GM13976 (cell line): Measurements from ENCODE around the gene ATP6AP1.

Source experiments
- DNase-seq: peaks from one replicate; pipeline ENCODE4 v3.0.0; 2012; ENCODE audit warnings: low spot score
- CTCF ChIP-seq: IDR thresholded peaks from 2 replicates; pipeline ENCODE4 v1.5.1; 2012; ENCODE audit warnings: borderline replicate concordance, mild to moderate bottlenecking; ENCODE audit not compliant: insufficient read depth; ENCODE audit errors: extremely low read depth, missing control alignments, control extremely low read depth
- in situ Hi-C: fragments of 300-500 bp; cut with MboI; formaldehyde crosslinking; loops from one replicate; pipeline ENCODE4 v1.12.0; 2022; ENCODE audit warnings: low sequenced_read_pairs, mixed read lengths, inconsistent platforms; ENCODE audit not compliant: unreplicated experiment

Gene ATP6AP1

GRCh38 chrX:154466907-154467306, 38.4 kb downstream of the ATP6AP1 start:
- TF ChIP-seq CTCF = no peak
- DNase-seq = no peak
- in situ Hi-C loops = no loop called here

- no peak for TF ChIP-seq CTCF
- in situ Hi-C loops = no loop called here
- no peak for DNase-seq
These were observed 39.1 kb downstream of the ATP6AP1 start for GRCh38 chrX:154467556-154467955.

GRCh38 chrX:154468217-154468616, 39.7 kb downstream of the ATP6AP1 start:
- in situ Hi-C loops = no loop called here
- no peak for TF ChIP-seq CTCF
- no peak for DNase-seq

GRCh38 chrX:154469114-154469513, 40.6 kb downstream of the ATP6AP1 start:
- no peak for TF ChIP-seq CTCF
- DNase-seq = no peak
- in situ Hi-C loops = no loop called here

- no peak for TF ChIP-seq CTCF
- DNase-seq = no peak
- in situ Hi-C loops = no loop called here
These were observed 41.4 kb downstream of the ATP6AP1 start for GRCh38 chrX:154469880-154470279.

- in situ Hi-C loops = no loop called here
- TF ChIP-seq CTCF = no peak
- no peak for DNase-seq
These were observed 42.0 kb downstream of the ATP6AP1 start for GRCh38 chrX:154470434-154470833.

GRCh38 chrX:154470914-154471568, 42.6 kb downstream of the ATP6AP1 start:
- TF ChIP-seq CTCF = no peak
- in situ Hi-C loops = no loop called here
- DNase-seq = no peak
